Measurements from ENCODE around the gene RTN1.

RTN1 gene

DNA sequence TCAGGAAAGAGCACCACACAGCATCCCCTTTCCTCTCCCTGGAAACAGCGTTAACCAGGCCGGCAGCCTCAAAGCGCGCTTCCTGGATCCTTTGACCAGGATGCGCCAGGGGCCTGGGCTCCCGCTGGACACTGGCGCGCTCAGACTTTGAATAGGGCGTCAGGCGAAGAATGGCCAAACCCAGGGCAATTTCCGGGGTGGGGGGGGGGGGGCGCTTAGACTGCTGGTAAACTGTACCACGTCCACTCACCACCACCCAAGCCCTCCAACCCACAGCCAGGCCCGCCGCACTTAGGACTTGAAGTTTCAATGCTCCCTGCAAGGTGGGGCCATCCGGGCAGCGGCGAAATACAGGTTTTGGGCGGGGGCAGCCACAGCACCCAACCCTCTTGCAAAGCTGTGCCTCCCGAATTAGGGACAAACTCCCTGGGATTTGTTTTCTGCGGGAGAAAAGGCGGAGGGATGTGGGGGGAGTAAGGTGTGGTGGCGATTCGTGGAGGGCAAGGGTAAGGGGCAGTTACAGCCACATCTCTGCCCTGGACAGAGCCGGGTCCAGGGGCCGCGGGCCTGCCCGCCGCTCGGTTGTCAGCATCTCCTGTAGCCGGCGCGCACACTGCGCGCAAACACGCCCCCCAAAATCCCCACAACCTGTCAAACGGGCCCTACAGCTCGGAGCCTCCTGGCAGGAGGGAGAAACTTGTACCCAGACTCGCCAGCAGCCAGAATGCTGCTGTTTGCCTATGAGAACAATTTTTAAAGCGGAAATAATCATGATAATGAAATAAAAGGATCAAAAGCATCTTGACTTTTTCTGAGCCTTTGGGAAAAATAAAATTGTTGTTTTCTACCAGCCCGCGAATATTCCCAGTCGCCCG is 958 bp downstream of the RTN1 start:
- H3K4me3 ChIP-seq (ENCODE audit: low read depth, low read length) = no peak overlapping the region
- DNase-seq (ENCODE audit: low read depth) = no peak
- TF ChIP-seq MYC (IDR thresholded peaks at IDR 0.05; ENCODE audit: low read depth, low read length) = no peak
- TF ChIP-seq, protein P1, sequence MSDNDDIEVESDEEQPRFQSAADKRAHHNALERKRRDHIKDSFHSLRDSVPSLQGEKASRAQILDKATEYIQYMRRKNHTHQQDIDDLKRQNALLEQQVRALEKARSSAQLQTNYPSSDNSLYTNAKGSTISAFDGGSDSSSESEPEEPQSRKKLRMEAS (IDR thresholded peaks at IDR 0.05; ENCODE audit: low read depth, low read length) = no peak

DNA sequence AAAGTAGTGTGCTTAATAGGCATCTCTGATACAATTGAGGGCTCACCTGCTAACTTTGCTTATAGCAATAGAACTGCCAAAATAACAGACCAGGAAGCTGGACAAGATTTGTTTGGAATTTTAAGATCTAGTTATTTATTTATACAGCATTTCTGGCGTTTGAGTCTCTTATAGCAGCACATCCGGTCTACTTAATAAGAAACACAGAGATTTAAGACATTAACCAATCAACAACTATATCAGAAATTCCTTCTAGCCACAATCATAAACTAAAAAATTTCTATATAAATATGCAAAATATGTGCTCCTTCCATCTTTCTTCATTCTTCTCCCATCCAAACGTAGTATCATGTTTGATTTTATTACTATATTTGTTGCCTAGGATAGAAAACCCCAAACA is 2.6 kb downstream of the RTN1 start:
- no peak overlapping the region for H3K4me3 ChIP-seq (ENCODE audit: low read depth, low read length)
- TF ChIP-seq POLR2A (IDR thresholded peaks at IDR 0.05; ENCODE audit: extremely low read depth, insufficient read length) = no peak
- TF ChIP-seq, protein P2, sequence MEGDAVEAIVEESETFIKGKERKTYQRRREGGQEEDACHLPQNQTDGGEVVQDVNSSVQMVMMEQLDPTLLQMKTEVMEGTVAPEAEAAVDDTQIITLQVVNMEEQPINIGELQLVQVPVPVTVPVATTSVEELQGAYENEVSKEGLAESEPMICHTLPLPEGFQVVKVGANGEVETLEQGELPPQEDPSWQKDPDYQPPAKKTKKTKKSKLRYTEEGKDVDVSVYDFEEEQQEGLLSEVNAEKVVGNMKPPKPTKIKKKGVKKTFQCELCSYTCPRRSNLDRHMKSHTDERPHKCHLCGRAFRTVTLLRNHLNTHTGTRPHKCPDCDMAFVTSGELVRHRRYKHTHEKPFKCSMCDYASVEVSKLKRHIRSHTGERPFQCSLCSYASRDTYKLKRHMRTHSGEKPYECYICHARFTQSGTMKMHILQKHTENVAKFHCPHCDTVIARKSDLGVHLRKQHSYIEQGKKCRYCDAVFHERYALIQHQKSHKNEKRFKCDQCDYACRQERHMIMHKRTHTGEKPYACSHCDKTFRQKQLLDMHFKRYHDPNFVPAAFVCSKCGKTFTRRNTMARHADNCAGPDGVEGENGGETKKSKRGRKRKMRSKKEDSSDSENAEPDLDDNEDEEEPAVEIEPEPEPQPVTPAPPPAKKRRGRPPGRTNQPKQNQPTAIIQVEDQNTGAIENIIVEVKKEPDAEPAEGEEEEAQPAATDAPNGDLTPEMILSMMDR (IDR thresholded peaks at IDR 0.05; ENCODE audit: low read depth, low read length) = no peak
- TF ChIP-seq, protein P1 (IDR thresholded peaks at IDR 0.05; ENCODE audit: low read depth, low read length) = no peak
- DNase-seq (ENCODE audit: low read depth) = no peak

DNA sequence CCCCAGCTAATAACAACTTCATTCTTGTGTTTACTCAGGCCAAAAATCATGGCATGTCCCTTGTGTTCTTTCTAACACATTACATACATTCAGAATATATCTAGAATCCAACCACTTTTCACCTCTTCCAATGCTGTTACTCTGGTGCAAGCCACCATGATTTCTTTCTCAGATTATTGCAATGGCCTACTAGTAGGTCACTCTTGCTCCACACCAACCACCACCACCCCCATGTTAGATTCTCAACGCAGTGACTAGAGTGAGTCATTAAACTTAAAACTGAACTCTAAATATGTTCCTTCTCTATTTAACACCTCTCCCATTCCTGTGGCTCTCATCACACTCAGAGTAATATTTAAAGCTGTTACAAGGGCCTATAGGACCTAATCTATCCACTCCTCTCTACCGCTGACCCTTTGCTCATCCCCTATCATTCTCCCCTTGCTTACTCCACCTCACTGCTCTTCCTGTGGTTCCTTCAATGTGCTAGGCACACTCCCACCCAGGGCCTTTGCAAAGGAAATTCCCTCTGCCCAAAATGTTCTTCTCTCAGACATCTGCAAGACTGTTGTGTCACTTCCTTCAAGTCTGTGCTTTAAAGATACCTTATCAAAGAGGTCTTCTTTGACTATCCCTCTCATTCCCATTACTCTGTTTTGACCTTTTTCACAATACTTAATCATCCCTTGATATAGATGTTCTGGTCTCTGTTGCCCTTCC is 6.6 kb downstream of the RTN1 start:
- no peak overlapping the region for H3K4me3 ChIP-seq (ENCODE audit: low read depth, low read length)
- DNase-seq (ENCODE audit: low read depth) = no peak
- TF ChIP-seq POLR2A (IDR thresholded peaks at IDR 0.05; ENCODE audit: extremely low read depth, insufficient read length) (no peak), MYC (IDR thresholded peaks at IDR 0.05; ENCODE audit: low read depth, low read length) (no peak)
- TF ChIP-seq, protein P1 (IDR thresholded peaks at IDR 0.05; ENCODE audit: low read depth, low read length) = no peak
- TF ChIP-seq, protein P2 (IDR thresholded peaks at IDR 0.05; ENCODE audit: low read depth, low read length) = no peak

DNA sequence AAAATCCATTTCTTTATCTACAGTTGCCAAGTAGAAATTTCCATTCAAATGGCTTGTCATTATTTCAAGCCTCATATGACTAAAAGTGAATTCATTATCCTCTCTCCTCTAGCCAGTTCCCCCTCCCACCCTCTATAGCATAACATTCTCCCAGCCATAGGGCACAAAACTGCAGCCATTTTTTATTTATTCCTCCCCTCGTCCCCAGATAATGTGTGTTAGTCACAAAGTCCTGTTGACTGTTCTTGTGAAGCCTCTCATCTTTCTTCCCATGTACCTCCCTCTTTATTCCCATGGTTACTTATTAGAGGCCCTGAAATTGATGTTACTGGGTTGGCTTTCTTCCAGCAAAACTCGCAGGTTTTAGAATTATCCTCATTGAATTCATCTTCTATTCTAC is 13.2 kb downstream of the RTN1 start:
- no peak for DNase-seq (ENCODE audit: low read depth)
- TF ChIP-seq, protein P1 (IDR thresholded peaks at IDR 0.05; ENCODE audit: low read depth, low read length) = no peak
- no peak for TF ChIP-seq POLR2A (IDR thresholded peaks at IDR 0.05; ENCODE audit: extremely low read depth, insufficient read length)

DNA sequence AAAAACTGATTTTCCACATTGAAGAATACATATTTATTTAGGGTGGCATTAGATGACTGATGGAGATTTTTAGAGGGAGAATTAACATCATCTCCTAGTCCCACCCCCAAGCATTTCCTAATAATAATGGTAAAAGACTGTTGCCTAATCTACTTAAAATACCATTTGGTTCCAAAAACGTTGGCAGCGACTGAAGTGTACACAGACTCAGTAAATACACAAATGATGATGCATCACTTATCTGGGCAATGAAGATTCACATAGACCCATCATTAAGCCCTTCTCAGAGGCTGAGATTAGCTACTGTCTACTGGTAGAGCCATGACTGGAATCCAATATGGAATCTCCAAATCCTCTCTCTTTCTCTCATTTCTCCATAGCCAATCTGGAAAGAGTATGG is 18.2 kb downstream of the RTN1 start:
- TF ChIP-seq, protein P1 (IDR thresholded peaks at IDR 0.05; ENCODE audit: low read depth, low read length) = no peak
- no peak for DNase-seq (ENCODE audit: low read depth)
- H3K4me3 ChIP-seq (ENCODE audit: low read depth, low read length) = no peak overlapping the region

More for the DNA sequence above, 13.2 kb downstream of the RTN1 start:
- no peak overlapping the region for H3K4me3 ChIP-seq (ENCODE audit: low read depth, low read length)

DNA sequence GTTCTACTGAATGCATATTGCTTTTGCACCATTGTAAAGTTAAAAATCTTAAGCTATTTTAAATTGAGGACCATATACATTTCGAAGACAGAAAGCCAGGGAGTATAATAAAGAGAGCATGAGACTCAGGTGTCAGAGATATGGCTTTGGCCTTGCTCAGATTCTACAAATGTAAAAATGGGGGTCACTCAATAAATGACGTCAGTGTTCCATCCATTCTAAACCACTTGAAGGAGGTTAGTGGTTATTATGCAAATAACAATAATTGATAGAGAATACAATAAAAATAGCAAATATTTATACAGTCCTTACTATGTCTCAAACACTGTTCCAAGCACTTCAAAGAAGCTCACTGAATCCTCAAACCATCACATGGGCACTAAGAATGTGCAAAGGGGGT is 20.1 kb downstream of the RTN1 start:
- TF ChIP-seq, protein P2 (IDR thresholded peaks at IDR 0.05; ENCODE audit: low read depth, low read length) = no peak
- no peak for TF ChIP-seq POLR2A (IDR thresholded peaks at IDR 0.05; ENCODE audit: extremely low read depth, insufficient read length)
- TF ChIP-seq, protein P1 (IDR thresholded peaks at IDR 0.05; ENCODE audit: low read depth, low read length) = no peak
- TF ChIP-seq MYC (IDR thresholded peaks at IDR 0.05; ENCODE audit: low read depth, low read length) = no peak
- no peak for DNase-seq (ENCODE audit: low read depth)
- H3K4me3 ChIP-seq (ENCODE audit: low read depth, low read length) = no peak overlapping the region

All from NB4 (cell line).